ENCODE results near the gene ANO1. TPM values are rescaled to one million over a fixed set of nuclear protein-coding genes. Genes with fewer than 3 reads are reported as not detected.

ANO1 gene
- polyA plus RNA-seq, 3 donors = not detected

GRCh38 chr11:70161043-70161625 lies 83.0 kb downstream of the ANO1 start:
- WGBS (ENCODE audit: insufficient coverage) = 90% methylated on average over 13 of the region's 17 CpGs
- intact Hi-C loops (cut with micrococcal nuclease) = no loop called here
- H3K4me1 Mint-ChIP-seq = no peaks in the 10 kb centered on the region

GRCh38 chr11:70164705-70165104 lies 86.6 kb downstream of the ANO1 start:
- Mint-ChIP-seq H3K4me3 (no peak overlapping the region), H3K9me3 (peaks cover 0 to under 1% (median 0%) of the 10 kb centered on the region in 7 donors), H3K36me3 (no peaks in the 10 kb centered on the region), H3K27ac (no peak overlapping the region), H3K27me3 (ENCODE audit: low read depth in 3 of 3) (peaks cover 6 to 9% (median 9%) of the 10 kb centered on the region in 3 donors), H3K4me1 (no peaks in the 10 kb centered on the region)
- intact Hi-C loops (cut with micrococcal nuclease) = no loop called here
- no peak overlapping the region for H3K9ac ChIP-seq (ENCODE audit: insufficient read depth, low read length, poor library complexity, severe bottlenecking)
- no peak for DNase-seq
- no peaks in the 10 kb centered on the region for H3K4me1 ChIP-seq (ENCODE audit: control insufficient read depth in 1 of 2, insufficient read depth in 2 of 2, low read length in 2 of 2)
- no peaks in the 10 kb centered on the region for H3K27me3 ChIP-seq (ENCODE audit: control insufficient read depth in 2 of 2, insufficient read depth in 2 of 2, low read length in 2 of 2)
- no peaks in the 10 kb centered on the region for H3K36me3 ChIP-seq (replicated peaks in 1 of 2; ENCODE audit: control insufficient read depth in 1 of 2, insufficient read depth in 2 of 2, low read length in 2 of 2)
- no peaks in the 10 kb centered on the region for H3K79me2 ChIP-seq (ENCODE audit: insufficient read depth, low read length)
- H4K20me1 ChIP-seq (ENCODE audit: insufficient read depth, low read length) = no peaks in the 10 kb centered on the region
- no peak overlapping the region for H3K4me2 ChIP-seq (replicated peaks; ENCODE audit: extremely low read depth, low read length, poor library complexity, severe bottlenecking)
- H3K9me3 ChIP-seq (replicated peaks in 1 of 2; ENCODE audit: control insufficient read depth in 1 of 2, insufficient read depth in 1 of 2, low read length in 2 of 2) = no peaks in the 10 kb centered on the region
- no peak overlapping the region for H3K4me3 ChIP-seq (replicated peaks in 1 of 3; ENCODE audit: low read depth in 2 of 3, low read length in 3 of 3)
- H2AFZ ChIP-seq (ENCODE audit: insufficient read depth, low read depth, low read length, poor library complexity, severe bottlenecking) = no peak overlapping the region
- WGBS (ENCODE audit: insufficient coverage) = 92% methylated on average over 9 of the region's 10 CpGs
- no peak overlapping the region for H3K27ac ChIP-seq (ENCODE audit: low read depth in 1 of 2, low read length in 2 of 2)
- TF ChIP-seq, protein P1, sequence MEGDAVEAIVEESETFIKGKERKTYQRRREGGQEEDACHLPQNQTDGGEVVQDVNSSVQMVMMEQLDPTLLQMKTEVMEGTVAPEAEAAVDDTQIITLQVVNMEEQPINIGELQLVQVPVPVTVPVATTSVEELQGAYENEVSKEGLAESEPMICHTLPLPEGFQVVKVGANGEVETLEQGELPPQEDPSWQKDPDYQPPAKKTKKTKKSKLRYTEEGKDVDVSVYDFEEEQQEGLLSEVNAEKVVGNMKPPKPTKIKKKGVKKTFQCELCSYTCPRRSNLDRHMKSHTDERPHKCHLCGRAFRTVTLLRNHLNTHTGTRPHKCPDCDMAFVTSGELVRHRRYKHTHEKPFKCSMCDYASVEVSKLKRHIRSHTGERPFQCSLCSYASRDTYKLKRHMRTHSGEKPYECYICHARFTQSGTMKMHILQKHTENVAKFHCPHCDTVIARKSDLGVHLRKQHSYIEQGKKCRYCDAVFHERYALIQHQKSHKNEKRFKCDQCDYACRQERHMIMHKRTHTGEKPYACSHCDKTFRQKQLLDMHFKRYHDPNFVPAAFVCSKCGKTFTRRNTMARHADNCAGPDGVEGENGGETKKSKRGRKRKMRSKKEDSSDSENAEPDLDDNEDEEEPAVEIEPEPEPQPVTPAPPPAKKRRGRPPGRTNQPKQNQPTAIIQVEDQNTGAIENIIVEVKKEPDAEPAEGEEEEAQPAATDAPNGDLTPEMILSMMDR (IDR thresholded peaks at IDR 0.05) = no peak

More at GRCh38 chr11:70161043-70161625, 83.0 kb downstream of the ANO1 start:
- peaks cover 0 to 3% (median 0%) of the 10 kb centered on the region in 7 donors for H3K9me3 Mint-ChIP-seq
- no peaks in the 10 kb centered on the region for H3K27me3 ChIP-seq (ENCODE audit: control insufficient read depth in 2 of 2, insufficient read depth in 2 of 2, low read length in 2 of 2)
- H3K4me3 Mint-ChIP-seq = no peak overlapping the region
- TF ChIP-seq, protein P1 (IDR thresholded peaks at IDR 0.05) = no peak
- H3K27ac ChIP-seq (ENCODE audit: low read depth in 1 of 2, low read length in 2 of 2) = no peak overlapping the region
- no peaks in the 10 kb centered on the region for H3K4me1 ChIP-seq (ENCODE audit: control insufficient read depth in 1 of 2, insufficient read depth in 2 of 2, low read length in 2 of 2)
- no peak for DNase-seq
- H3K4me2 ChIP-seq (replicated peaks; ENCODE audit: extremely low read depth, low read length, poor library complexity, severe bottlenecking) = no peak overlapping the region
- no peak overlapping the region for H3K27ac Mint-ChIP-seq
- no peaks in the 10 kb centered on the region for H3K36me3 ChIP-seq (replicated peaks in 1 of 2; ENCODE audit: control insufficient read depth in 1 of 2, insufficient read depth in 2 of 2, low read length in 2 of 2)
- no peaks in the 10 kb centered on the region for H3K79me2 ChIP-seq (ENCODE audit: insufficient read depth, low read length)
- no peaks in the 10 kb centered on the region for H3K36me3 Mint-ChIP-seq
- no peak overlapping the region for H3K4me3 ChIP-seq (replicated peaks in 1 of 3; ENCODE audit: low read depth in 2 of 3, low read length in 3 of 3)
- H3K9me3 ChIP-seq (replicated peaks in 1 of 2; ENCODE audit: control insufficient read depth in 1 of 2, insufficient read depth in 1 of 2, low read length in 2 of 2) = no peaks in the 10 kb centered on the region
- no peak overlapping the region for H2AFZ ChIP-seq (ENCODE audit: insufficient read depth, low read depth, low read length, poor library complexity, severe bottlenecking)
- H3K27me3 Mint-ChIP-seq (ENCODE audit: low read depth in 3 of 3) = peaks cover 0 to 5% (median 1%) of the 10 kb centered on the region in 3 donors
- H3K9ac ChIP-seq (ENCODE audit: insufficient read depth, low read length, poor library complexity, severe bottlenecking) = no peak overlapping the region
- H4K20me1 ChIP-seq (ENCODE audit: insufficient read depth, low read length) = no peaks in the 10 kb centered on the region
